NCI-H748 treated with DMSO at 0.1 percent for 48 hours (cell line): Measurements from ENCODE around the gene STAMBPL1.

ENCODE experiments used
- DNase-seq: peaks from one replicate; lab custom pipeline; 2025; lab: John Stamatoyannopoulos, UW

STAMBPL1 gene

GRCh38 chr10:88893611-88894010, 13.6 kb downstream of the STAMBPL1 start:
- DNase-seq: no peak

- no peak for DNase-seq
Observed at GRCh38 chr10:88895250-88895649, 15.2 kb downstream of the STAMBPL1 start.

GRCh38 chr10:88896372-88896993, 16.4 kb downstream of the STAMBPL1 start:
- no peak for DNase-seq

GRCh38 chr10:88896994-88897853, 17.2 kb downstream of the STAMBPL1 start:
- DNase-seq: no peak

- DNase-seq: no peak
Observed at GRCh38 chr10:88898727-88899126, 18.7 kb downstream of the STAMBPL1 start.

- no peak for DNase-seq
Observed at GRCh38 chr10:88899886-88900285, 19.8 kb downstream of the STAMBPL1 start.

- DNase-seq: no peak
Observed at GRCh38 chr10:88901206-88901983, 21.4 kb downstream of the STAMBPL1 start.

GRCh38 chr10:88901984-88902789, 22.1 kb downstream of the STAMBPL1 start:
- no peak for DNase-seq

- DNase-seq: no peak
Observed at GRCh38 chr10:88903715-88904114, 23.7 kb downstream of the STAMBPL1 start.

GRCh38 chr10:88906921-88907320, 26.9 kb downstream of the STAMBPL1 start:
- no peak for DNase-seq

GRCh38 chr10:88908194-88908593, 28.1 kb downstream of the STAMBPL1 start:
- no peak for DNase-seq

GRCh38 chr10:88911116-88911515, 31.1 kb downstream of the STAMBPL1 start:
- DNase-seq: no peak

GRCh38 chr10:88911851-88912250, 31.8 kb downstream of the STAMBPL1 start:
- DNase-seq: no peak

- no peak for DNase-seq
Observed at GRCh38 chr10:88913127-88913526, 33.1 kb downstream of the STAMBPL1 start.

GRCh38 chr10:88913788-88914187, 33.7 kb downstream of the STAMBPL1 start:
- DNase-seq: no peak

- DNase-seq: no peak
Observed at GRCh38 chr10:88915781-88916180, 35.7 kb downstream of the STAMBPL1 start.

- no peak for DNase-seq
Observed at GRCh38 chr10:88916231-88916630, 36.2 kb downstream of the STAMBPL1 start.

GRCh38 chr10:88916986-88917385, 36.9 kb downstream of the STAMBPL1 start:
- no peak for DNase-seq

- DNase-seq: no peak
Observed at GRCh38 chr10:88918191-88918905, 38.3 kb downstream of the STAMBPL1 start.

- no peak for DNase-seq
Observed at GRCh38 chr10:88919041-88919440, 39.0 kb downstream of the STAMBPL1 start.

GRCh38 chr10:88920198-88920597, 40.2 kb downstream of the STAMBPL1 start:
- no peak for DNase-seq
